ENCODE results near the gene DDT. TPM values are rescaled to one million over a fixed set of nuclear protein-coding genes. Genes with fewer than 3 reads are reported as not detected.
"Not testable (repeated sequence)": the region's sequence is repeated elsewhere in the genome, so short reads cannot be mapped to it uniquely, and the experiment has no call there.

The DDT gene
- polyA plus RNA-seq: 100 to 1,000 TPM; 237 to 642 (median 528) TPM

DNA sequence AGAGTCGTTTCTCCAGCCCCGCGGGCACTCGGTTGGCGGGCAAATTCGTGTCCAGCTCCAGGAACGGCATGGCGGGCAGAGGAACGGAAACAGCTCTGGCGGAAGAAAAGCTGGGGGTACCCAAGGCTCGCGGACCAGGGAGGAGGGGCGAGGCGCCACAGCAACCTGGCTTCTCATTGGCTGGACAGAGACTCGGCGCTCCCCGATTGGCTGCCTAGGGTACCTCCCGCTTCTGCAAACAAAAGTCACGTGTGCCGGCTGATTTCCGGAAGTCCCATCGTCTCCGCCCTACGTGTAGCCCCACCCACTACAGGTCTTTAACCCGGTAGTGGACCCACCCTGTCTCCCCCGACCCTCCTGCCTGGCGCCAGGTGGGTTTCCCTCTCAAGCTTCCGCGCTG lies at the start of gene DDT:
Gene DDT, minus strand, starts transcription at position 97 of the 400 bp plus-strand sequence. Its CDS starts 27 bp downstream, at position 70.
- no CpG with 5 or more reads among the region's 29 CpGs for WGBS, 3 donors
- not testable (repeated sequence) for H3K27ac ChIP-seq (ENCODE audit: low read depth, low read length)

DNA sequence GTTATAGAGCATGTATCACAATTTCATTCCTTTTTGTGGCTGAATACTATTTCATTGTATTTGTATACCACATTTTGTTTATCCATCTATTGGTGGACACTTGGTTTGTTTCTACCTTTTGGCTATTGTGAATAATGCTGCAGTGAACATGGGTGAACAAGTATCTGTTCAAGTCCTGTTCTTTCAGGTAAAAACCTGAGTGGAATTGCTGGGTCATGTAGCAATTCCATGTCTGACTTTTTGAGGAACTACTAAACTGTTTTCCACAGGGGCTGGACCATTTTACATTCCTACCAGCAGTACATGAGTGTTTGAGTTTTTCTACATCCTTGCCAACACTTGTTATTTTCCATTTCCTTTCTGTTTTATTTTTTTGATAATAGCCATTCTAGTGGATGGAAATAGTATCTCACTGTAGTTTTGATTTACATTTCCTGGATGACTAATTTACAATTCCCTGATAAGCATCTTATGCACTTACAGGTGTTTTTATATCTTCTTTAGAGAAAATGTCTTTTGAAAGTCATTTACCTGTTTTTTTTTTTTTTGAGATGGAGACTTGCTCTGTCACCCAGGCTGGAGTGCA lies 49.1 kb upstream of the DDT start:
- no peak overlapping the region for H3K27ac ChIP-seq (ENCODE audit: low read depth, low read length)

GRCh38 chr22:24021304-24021703 lies 47.1 kb upstream of the DDT start:
- H3K27ac ChIP-seq (ENCODE audit: low read depth, low read length): no peak overlapping the region
- 98 to 100% (median 99%) methylated on average over 3 of the region's 3 CpGs for WGBS, 3 donors

- H3K27ac ChIP-seq (ENCODE audit: low read depth, low read length): no peak overlapping the region
- 91 to 100% (median 98%) methylated on average over 1 of the region's 1 CpG for WGBS, 3 donors
Observed at GRCh38 chr22:24016156-24016555, 41.9 kb upstream of the DDT start.

DNA sequence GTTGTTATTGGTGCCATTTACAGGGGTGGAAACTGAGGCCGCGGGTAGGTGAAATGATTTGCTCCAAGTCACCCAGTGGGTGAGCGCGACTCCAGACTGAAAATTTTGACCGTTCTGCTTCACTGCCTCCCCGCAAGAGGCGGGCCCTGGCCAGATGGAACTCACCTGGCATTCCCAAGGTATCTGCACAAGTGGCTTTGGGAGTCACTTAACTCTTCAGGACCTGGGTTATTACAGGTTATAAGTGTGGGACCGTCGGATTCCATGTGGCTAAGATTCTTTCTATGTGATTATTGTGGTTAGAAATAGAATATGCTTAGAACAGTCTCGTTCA lies 37.5 kb upstream of the DDT start:
- WGBS, 3 donors: 1% methylated on average over 10 of the region's 10 CpGs
- H3K27ac ChIP-seq (ENCODE audit: low read depth, low read length): no peak overlapping the region

- 90 to 95% (median 93%) methylated on average over 2 of the region's 2 CpGs for WGBS, 3 donors
Observed at GRCh38 chr22:24010018-24010391, 35.8 kb upstream of the DDT start.

GRCh38 chr22:24009227-24010017 lies 35.2 kb upstream of the DDT start:
- WGBS, 3 donors: 76 to 91% (median 89%) methylated on average over 7 of the region's 7 CpGs
- no peak overlapping the region for H3K27ac ChIP-seq (ENCODE audit: low read depth, low read length)

More at GRCh38 chr22:24010018-24010391, 35.8 kb upstream of the DDT start:
- no peak overlapping the region for H3K27ac ChIP-seq (ENCODE audit: low read depth, low read length)

DNA sequence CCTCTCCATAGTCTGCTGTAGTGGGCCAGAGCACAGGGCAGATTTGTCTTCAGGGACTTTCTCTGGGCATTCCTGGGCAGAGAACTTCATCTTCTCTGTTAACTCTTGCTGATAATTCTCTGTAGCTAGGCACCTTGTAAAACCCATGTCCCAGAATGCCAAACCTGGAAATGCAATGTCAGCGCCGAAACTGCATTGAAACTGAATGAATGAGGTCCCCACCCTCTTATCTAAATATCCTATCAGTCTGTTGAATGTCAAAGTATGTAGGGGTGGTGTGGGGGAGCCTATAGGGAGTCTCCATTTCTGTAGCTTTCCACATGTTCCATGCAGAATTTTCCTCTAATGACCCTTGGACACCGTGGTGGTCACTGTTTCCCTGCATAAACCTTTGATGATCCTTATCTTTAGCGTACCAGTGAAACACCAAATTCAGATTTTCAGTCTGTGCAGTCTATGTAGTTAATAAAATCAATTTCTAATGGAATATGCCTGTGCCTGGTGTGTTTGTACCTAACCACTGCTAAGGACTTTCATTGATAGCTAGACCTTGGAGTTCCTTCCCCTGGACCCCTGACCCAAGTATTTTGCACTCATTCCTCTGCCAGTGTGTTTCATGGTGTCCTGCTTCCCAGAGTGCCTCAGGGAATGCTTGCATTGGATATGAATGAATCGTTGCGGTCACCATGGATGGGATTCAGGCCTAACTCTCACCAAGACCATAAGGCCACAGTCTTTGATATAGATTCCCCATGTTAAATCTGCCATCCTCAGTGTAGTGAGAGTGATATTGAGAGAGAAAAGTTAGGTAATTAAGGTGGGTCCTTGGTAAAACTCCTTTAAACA lies 34.4 kb upstream of the DDT start:
- 82 to 86% (median 86%) methylated on average over 6 of the region's 6 CpGs for WGBS, 3 donors
- no peak overlapping the region for H3K27ac ChIP-seq (ENCODE audit: low read depth, low read length)

GRCh38 chr22:24008022-24008283 lies 33.7 kb upstream of the DDT start:
- WGBS, 3 donors: 82 to 92% (median 88%) methylated on average over 1 of the region's 1 CpG
- H3K27ac ChIP-seq (ENCODE audit: low read depth, low read length): no peak overlapping the region

DNA sequence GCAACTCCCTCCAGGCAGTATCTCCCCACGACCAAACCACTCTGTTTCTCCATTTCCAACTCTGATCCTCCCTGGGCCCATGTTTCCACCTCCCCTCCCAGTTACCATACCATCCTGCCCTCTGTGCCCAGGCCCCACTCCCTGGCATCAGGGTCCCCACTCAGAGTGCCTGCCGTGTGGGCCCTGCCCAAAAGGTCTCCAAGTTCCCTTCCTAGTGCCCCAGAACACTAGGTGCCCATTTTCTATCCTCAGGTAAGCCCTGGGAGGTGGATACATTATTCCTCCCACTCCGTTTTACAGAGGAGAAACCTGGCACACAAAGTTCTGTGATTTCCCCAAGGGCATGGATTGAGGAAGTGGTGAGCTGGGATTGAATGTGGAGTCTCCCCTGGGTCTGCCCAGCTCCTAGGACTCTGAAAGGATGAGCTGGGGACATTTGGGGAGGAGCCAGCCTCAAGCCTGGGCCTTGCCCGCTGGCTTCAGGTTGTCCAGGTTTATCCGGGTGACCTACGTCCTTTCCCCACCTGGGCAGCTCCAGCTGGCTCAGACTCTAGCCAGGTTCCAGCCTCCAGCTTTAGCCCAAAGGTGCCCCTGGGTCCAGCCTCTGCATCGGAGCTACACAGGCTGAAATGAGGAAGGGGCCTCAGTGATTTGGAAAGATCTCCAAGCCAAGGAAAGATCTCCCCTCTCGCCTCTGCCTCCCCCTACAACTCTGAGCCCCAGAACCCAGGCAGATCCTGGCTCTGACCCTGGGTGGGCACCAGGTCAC lies 33.2 kb upstream of the DDT start:
- no peak overlapping the region for H3K27ac ChIP-seq (ENCODE audit: low read depth, low read length)
- WGBS, 3 donors: 80 to 92% (median 81%) methylated on average over 8 of the region's 8 CpGs

DNA sequence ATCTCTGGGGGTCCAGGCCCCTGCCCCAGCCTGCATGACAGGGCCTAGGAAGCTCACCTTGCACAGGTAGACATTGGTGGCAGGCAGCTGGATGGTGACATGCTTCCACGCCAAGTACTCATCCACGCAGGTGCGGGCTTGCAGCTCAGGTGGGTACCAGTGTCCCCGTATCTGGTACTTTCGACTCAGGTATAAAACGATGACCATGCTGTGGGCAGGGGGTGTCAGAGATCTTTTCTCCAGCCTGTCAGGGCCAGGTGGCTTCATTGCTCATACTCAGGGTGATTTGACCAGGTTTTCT lies 32.6 kb upstream of the DDT start:
- H3K27ac ChIP-seq (ENCODE audit: low read depth, low read length): no peak overlapping the region

DNA sequence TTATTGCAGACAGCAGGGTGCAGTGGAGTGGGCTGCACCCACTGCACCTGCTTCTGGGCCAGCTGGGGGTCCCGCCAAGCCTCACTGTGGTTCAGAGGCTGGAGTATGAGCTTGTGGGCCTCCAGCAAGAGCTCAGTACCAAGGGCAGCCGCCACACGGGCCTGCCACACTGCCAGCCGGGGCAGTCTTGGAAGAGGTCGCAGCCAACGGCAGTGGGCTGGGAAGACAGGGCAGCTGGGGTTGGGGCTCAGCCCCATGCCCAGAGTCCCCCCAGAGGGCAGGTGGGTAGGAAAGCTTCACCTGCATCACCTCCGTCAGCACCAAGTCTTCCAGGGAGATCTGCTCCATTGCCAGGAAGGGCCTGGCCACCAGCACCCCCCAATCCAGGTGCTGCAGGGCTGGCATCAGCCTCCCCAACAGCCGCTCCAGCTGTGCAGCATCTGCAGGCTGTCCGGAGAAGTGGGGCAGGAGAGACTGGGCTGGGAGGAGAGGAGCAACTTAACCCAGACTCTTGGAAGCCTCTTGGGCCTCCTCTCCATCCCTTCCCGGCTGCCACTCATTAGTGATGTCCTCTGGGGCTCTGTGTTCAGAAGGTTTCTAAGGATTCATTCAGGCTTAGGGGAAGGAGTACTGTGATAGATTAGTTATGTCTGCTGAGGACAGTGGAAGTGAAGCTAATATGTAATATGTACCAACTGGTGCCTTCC lies 32.1 kb upstream of the DDT start:
- 65 to 96% (median 82%) methylated on average over 10 of the region's 10 CpGs for WGBS, 3 donors
- no peak overlapping the region for H3K27ac ChIP-seq (ENCODE audit: low read depth, low read length)

More for the DNA sequence above, 32.6 kb upstream of the DDT start:
- 88 to 93% (median 89%) methylated on average over 6 of the region's 6 CpGs for WGBS, 3 donors

DNA sequence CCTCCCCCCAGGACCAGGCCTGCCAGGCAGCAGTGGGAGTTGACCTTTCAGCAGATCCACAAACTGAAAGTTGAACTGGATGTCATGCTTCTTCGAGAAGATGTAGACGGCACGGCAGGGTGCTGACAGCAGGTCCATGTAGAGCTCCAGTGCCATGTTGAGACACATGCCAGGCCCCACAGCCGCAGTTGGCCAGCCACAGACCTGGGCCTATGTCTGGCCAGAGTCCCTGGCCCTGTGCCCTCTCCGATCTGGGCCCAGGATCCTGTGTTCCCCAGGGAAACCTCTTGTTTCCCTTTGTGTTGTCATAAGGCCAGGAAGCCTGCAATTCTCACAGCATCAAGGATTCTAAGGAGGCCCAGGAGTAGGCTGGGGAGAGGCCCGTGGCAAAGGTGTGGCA lies 31.0 kb upstream of the DDT start, which contains the start of gene GSTT4:
Gene GSTT4, minus strand, starts transcription at position 253 of the 400 bp plus-strand sequence. Its CDS starts 97 bp downstream, at position 156.
- WGBS, 3 donors: 70 to 71% (median 71%) methylated on average over 6 of the region's 6 CpGs
- no peak within 1 kb of the TSS for H3K27ac ChIP-seq (ENCODE audit: low read depth, low read length)

GRCh38 chr22:24003887-24004286 lies 29.6 kb upstream of the DDT start:
- 80 to 83% (median 81%) methylated on average over 9 of the region's 9 CpGs for WGBS, 3 donors
- H3K27ac ChIP-seq (ENCODE audit: low read depth, low read length): no peak overlapping the region

- H3K27ac ChIP-seq (ENCODE audit: low read depth, low read length): no peak overlapping the region
- WGBS, 3 donors: 61 to 83% (median 63%) methylated on average over 5 of the region's 5 CpGs
Observed at GRCh38 chr22:24002851-24003250, 28.6 kb upstream of the DDT start.

- 65 to 88% (median 88%) methylated on average over 9 to 10 of the region's 10 CpGs for WGBS, 3 donors
- H3K27ac ChIP-seq (ENCODE audit: low read depth, low read length): no peak overlapping the region
Observed at GRCh38 chr22:24002272-24002671, 28.0 kb upstream of the DDT start.

GRCh38 chr22:24001314-24001713 lies 27.1 kb upstream of the DDT start:
- no peak overlapping the region for H3K27ac ChIP-seq (ENCODE audit: low read depth, low read length)
- WGBS, 3 donors: 79 to 85% (median 84%) methylated on average over 6 to 9 of the region's 9 CpGs

GRCh38 chr22:23999779-24000178 lies 25.5 kb upstream of the DDT start:
- not testable (repeated sequence) for H3K27ac ChIP-seq (ENCODE audit: low read depth, low read length)
- 76 to 92% (median 80%) methylated on average over 7 of the region's 7 CpGs for WGBS, 3 donors
